ENCODE results near the gene STIP1.

The STIP1 gene

DNA sequence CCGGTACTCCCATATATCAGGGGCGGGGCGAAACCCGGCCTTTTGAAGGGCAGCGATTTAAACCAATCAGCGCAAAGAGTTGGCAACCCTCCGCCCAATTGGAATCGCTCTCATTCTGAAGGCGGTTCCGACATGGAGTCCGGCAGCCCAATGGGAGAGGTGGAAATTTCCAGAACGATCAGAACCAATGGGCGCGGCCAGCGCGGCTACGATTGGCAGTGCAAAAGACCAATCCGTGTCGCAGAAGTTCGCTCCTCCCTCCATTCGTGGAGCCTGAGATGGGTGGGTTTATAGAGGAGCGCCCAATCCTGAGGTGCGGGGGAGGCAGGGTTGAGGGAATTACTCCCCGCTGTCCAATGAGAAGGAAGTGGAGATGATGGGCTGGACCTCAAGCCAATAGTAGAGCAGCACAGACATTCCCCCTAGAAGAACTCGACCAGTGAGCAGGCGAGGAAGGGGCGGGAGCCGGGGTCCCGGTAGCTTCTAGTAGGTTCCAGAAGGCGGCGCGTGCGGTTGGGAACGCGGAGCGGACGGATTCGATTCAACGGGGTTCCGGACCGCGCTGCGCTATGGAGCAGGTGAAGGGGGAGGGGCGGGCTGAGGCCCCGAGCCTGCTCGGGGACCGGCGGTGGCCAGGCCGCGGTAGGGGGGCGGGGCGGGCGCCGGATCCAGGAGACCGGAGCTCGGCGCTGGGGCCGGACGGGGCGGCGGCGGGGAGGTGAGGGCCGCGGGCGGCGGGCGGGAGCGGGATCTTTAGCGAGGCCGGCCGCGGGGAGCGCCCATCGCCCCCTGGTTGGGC is at the start of gene STIP1:
STIP1 (plus strand) TSS at position 479 of the 799 bp plus-strand sequence; CDS start at position 570, 91 bp downstream.
- DNase-seq, result peak; percentile 100

DNA sequence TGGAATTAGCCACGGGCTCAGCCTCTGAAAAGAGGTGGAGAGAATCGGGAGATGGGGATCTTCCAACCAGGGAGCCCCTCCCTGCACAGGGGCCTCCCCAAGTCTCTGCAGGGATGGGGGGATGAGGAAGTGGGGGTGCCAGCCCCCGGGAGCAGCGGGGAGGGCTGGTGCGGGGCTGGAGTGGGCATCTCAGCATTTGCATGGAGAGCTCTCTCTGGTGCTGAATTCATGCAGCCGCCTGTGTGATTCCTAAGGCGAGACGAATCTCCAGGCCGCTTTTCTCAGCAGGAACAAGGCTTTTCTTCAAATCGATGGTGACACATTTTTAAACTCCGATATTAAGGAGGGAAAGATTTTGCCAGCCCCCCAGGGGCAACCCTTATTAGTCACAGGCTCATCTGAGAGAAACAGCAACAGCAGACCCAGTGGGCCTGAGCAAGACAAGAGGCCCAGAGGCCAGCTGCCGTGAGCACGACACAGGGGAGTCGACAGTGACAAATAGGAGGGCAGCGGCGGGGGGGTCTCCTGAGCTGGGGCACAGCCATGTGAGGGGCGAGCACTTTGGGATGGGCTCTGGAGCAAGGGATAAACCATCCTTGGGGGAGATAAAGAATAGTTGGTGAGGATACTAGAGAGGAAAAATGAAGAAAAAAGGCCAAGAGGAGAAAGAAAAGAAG is 49.1 kb upstream of the STIP1 start:
- DNase-seq, result no peak

DNA sequence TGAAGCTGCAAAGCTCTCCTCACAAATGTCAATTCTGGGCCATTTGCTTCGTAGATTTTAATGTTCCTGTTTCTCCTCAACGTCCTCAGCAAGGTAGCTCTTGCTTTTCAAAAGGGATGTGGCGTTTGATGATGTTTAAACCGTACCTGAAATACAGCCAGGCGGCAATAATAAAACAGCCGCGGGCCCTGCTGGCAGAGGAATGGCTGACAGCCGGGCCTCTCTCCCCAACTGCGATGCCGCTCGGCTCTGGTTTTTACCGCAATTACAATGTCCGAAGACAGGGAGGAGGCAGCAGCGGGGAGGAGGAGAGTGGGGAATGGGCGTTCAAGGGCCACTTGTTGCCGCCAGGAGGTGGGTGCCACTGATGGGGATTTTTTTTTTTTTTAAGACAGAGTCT is 47.6 kb upstream of the STIP1 start:
- no peak for DNase-seq

DNA sequence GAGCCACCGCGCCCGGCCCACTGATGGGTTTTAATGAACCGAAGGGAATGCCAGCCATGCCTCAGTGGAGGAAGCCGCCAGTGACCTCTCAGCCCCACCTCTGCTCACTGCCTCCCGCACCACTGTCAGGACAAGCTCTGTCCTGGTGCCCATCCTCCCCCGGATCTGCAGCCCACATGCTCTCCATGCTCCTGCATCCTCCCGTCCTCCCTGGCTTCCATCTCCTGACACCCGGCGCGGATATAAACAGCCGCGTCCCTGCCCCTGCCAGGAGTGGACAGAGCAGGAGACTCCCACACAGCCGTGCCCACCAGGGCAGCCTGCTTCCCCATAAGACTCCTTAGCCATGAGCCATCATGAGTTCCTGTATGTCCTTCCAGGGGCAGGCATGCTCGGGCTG is 46.9 kb upstream of the STIP1 start:
- DNase-seq, result no peak

DNA sequence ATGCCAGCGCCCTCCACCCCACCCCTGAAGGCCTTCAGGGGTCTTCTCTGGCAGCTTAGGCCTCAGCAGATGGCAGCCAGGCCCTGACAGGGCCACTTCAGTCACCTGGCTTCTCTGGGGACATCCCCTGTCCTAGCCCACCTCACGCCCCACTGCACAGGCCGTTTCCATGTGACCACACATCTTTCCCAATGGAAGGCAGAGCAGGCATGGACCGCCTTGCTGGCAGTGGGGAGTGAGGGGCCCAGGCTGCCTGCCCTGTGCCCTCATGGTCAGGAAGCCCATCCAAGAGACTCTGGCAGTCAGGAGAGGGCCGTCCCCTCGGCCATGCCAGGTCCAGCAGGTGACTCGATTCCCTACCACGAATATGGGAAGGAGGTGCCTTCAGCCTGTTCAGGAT is 45.9 kb upstream of the STIP1 start:
- no peak for DNase-seq

DNA sequence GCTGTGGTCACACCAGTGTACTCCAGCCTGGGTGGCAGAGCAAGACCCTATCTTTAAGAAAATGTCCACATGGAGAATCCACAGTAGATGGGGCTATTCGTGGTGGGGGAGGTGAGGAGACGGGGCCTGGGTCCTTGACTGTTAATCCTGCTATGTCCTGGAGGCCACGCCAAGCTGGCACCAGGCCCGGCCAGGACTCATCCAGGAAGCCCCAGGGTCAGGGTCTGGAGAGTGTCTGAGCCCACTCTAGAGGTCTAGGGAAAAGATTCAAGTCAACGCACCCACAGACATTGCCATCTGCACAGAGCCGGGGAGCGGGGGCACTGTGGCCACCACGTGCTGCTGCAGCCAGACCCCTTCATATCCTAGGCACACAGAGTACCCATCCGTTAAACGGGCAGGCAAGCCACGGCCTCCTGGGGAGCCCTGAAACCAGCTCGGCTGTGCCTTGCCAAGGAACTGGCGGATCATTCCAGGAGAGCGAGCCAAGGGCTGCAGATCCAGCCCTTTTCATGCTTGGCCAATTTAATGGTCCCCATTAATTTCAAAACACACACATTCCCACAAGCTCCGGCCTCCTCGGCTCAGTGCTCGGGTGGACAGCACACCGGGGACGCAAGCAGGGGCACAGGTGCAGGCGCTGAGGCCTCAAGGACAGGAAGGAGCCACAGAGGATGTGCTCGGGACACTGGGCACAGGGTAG is 44.7 kb upstream of the STIP1 start:
- DNase-seq, result no peak

DNA sequence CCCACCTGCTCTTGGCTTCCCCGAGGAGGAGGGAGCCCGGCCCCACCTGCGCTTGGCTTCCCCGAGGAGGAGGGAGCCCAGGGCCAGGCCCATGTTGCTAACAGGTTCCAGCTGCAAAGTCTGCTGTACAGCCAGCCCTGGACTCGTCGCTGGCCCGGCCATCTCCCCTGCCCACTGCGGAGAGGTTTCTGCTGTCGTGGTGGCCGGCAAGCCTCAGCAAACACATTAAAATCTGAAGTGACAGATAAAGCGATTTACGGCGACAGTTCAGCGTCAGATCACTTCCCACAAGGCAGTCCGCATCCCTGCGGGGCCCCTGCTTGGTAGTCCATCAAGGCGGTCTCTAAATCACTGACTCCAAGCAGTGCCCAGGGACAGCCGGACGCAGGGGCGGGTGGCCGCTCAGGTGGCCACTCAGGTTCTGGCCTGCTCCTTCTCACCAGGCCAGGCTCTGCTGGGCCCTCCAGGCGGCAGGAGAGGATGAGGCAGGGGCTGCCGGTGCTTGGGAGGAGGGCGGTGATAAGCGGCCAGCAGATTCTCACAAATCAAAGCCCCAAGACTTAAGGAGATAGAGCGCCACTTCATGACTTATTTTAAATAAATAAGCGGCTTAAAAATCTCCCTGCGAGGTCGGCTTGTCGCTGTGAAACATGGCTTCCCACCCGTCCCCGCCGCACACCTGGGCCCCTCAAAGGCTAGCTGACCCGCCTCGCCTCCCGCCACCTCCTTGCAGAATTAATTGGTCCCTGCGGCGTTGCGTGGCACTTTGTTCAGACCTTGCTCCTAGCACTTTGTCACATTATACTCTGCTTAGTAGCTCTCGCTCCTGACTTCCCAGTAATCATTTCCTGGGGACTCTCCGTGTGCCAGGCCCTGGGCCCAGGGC is 41.1 kb upstream of the STIP1 start:
- no peak for DNase-seq

DNA sequence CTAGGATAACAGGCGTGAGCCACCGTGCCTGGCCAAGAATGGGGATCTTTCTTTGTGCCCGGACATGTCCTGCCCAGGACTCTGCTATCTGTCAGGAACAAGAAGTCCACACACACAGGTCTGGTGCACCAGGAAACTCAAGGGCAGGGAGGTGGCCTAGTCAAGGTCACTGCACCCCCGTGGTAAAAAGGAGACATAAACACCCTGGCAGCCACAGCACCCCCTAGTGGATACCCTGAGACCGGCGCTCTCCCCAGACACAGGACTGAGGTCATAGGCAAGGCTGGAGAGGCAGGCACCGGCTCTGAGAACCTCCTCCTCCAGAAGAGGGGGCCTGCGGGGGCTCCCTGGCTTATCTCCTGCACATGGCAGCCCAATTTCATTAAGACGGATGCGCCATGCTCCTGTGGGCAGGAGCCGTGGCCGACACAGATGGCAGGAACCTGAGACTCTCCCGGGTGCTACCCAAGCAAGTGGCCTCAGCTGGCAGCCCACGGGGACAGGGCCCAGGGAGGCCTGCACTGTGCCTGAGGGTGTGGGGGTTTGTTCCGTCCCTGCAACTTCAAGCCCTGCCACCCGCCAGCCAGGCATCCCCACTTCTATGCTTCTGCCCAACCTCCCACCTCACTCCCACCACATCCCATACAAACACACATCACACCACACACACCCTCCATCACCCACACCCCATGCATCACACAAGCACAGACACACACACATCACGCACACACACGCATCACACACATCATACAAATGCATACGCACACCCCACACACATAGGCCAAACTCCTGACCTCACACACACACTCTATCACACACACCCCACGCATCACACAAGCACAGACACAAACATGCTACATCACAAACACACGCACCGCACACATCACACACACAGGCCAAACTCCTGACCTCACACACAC is 39.7 kb upstream of the STIP1 start:
- no peak for DNase-seq

DNA sequence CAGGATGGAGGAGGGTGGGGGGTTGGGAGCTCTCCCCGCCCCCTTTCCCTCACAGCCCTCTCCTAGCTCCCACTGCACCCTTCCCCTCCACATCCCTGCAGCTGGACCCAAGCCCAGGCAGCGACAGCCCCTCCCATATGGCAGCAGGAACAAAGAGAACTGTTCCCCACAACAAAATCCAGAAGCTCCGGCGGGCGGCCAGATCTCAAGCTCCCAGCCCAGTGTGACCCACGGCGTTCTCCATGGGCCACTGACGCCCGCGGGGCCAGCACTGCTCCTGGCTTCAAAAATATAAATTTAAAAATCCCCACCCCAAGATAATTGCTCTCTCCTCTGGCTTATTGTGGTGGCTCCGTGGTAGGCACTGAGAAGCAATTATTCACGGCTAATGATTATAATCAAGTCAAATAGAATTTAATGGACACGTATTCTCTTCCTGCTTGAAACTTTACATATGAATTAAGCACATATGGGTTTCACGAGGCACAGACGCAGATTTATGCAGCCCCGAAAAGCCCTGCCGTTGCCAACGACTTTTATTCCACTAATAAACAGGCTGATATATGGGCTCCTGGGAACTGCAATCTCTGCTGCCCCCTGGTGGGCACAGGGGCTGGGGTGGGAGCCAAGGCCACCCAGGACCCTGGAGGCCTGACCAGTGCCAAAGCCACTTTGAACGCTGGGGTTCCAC is 37.6 kb upstream of the STIP1 start:
- DNase-seq, result peak; percentile 92

DNA sequence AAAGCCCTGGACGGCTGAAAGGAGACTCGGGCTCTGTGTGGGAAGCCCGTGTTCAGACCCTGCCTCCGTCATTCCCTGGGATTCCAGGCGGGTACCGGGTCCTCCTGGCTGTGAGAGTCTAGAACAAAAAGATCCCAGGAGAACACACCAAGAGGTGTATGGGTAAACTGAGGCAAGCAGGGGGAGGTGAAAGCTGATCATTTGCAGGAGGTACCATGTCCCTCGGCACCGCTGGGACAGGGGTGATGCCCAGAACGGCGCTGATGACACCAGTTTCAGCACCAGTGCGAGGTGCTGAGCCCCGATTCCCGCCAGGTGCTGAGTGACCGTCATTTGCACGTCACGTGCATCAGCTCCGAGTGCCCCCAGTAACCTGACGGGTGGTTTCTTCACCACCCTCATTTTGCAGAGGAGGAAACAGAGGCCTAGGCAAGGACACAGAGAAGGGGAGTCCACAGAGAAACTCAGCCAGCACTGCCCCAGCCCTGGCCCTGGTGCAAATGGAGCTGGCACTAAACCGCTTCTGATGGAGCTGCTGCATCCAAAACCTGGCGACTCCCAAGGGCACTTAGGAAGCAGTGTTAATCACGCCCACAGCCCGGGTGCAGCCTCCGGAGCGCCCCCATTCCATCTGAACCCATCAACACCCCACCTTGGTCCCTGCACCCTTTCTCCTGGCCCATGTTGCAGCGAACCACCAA is 36.9 kb upstream of the STIP1 start:
- DNase-seq, result no peak

DNA sequence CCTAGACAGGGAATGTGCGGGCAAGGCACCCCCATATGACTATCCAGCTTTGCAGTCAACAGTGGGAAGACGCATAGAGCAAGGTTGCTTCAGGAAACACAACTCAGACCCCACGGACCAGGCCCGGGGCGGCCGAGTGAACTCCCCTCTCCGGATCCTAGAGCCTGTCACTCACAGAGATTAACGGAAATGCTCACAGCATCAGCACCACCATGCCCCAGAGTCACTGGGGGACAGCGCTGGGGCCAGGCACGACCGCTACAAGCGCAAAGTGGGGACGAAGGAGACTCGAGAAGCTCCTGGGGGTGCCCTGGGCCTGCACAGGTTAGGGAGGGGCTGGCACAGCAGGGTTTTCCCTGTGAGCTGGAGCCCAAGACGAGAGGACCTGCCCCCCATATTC is 35.9 kb upstream of the STIP1 start:
- no peak for DNase-seq

DNA sequence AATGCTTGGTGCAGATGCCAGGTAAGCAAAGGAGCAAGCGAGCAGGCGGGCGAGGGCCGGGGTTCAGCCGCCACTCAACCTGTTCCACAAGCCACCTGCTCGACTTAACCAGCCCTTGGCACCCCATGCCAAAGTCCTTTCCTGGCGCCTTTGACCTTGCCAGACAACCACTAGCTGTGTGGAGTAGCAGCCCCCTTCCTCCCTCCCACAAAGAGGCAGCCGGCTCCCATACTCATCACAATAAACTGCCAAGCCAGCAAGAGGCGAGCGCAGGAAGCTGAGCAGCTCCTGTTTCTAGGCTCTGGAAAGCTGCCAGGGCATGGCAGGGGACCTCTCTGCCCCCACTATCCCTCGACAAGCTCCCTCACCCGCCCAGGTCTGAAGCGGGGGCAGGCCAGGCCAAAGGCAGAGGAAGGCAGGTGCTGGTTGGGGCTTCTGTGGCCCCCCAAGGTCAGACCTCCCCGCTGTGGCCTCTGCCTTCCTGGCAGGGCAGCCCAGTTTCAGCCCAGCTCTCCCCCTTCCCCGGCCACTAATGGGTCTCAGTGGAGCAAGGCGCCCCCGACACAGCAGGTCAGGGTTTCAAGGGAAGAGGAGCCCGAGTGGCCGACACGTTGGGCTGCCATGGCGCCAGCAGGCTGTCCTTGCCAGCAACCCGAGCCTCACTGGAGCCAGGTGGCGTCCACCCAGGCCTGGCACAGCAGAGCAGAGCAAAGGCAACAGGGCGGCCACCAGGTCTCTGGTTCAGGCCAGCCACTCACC is 35.3 kb upstream of the STIP1 start:
- peak; percentile 37 for DNase-seq

DNA sequence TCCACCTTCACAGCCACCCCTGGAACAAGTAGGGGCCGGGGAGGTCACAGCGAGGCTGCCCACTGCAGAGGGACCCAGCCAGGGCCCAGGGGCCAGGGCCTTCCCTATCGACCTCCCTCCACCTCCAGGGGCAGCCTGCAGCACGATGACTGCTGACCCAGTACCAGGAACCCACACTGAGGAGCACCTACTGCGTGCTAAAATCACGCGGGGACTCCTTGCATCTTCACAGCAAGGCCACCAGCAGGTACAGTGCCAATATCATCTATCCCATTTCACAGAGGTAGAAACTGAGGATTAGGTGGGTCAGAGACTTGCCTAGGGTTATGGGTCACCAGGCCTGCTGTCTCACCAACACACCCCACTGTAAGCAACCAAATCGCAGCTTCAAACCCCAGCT is 34.6 kb upstream of the STIP1 start:
- DNase-seq, result no peak

DNA sequence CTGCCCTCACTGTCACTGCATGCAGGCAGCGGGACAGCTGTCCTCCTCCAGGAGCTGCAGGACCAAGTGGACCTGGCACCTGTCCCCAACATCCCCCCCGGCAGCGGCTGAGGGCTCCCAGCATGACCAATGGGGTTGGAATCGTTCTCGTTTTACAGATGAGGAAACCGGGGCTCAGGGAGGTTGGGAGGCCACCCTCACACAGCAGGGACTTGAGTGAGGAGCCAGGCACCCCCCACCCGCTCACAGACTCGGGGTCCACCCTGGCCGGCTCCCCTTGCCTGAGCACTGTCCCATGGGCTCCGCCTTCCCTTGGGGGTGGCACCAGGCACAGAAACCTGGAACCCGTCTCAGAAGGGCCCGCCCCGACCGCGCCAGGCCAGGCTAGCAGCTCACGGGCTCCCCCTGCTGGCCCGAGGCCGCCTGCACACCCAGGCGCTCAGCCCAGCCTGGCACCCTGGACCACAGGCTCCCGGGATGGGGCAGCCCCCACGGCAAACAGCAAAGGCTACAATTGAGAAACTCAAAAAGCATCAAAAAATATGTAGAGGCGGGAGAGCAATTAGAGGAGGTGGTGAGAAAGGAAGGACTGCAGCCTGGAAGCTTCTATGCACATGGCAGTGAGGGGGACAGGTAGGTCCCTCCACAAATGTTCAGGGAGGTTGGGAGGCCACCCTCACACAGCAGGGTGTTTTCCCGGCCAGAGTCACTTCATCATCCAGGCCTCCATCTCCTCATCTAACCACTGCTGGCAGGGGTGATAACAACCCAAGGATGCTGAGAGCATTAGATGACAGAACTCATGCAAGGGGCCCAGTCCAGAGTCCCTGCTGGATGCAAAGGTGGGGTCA is 32.9 kb upstream of the STIP1 start:
- DNase-seq, result no peak

DNA sequence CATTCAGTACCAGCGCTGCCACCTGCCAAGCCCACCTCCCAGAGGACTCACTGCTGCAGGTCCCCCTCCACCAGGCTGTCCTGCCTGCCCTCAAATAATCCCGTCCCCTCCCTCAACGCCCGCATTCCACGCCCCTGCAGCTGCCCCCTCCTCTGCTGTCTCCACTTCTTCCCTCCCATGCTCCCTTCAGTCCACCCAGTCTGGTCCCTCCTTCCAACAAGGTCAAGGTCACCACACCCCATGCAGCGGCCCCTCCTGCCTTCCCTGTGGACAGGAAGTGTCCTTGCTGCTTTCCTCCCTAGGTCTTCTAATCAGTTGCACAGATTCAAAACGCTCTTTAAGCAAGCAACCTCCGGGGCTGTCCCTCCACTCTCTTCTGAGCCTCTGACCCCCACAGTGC is 32.2 kb upstream of the STIP1 start:
- DNase-seq, result no peak

DNA sequence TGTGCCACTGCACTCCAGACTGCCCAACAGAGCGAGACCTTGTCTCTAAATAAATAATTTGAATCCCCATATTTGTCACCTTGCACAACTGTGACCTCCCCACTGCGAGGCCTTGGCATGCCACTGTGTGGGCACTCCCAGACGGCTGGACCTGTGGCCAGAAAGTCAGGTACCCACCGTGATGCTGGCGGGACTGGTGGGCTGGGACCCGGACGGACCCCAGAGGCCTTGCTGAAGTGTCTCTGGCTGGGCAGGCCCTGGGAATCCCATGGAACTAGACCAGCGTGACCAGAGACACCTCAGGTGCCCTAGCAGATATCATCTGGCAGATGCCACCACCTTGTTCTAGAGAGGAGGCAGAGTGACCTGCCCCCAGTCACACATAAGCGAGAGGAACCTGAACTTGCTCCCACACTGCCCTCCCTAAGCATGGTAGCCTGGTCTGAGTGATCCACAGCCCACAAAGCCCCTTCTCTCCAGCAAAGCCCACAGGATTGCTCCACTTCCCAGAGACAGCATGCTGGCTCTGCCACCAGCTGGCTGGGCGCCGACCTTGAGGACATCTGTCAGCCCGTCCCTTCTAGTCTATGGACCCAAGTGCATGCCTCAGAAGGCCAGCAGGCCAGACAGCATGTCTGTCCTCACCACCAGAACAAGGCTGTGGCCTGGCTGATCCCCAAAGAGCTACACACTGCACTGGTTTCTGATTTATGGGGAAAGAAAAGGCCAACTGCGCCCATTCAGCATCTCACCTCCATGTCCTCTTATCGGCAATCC is 29.5 kb upstream of the STIP1 start:
- DNase-seq, result no peak

DNA sequence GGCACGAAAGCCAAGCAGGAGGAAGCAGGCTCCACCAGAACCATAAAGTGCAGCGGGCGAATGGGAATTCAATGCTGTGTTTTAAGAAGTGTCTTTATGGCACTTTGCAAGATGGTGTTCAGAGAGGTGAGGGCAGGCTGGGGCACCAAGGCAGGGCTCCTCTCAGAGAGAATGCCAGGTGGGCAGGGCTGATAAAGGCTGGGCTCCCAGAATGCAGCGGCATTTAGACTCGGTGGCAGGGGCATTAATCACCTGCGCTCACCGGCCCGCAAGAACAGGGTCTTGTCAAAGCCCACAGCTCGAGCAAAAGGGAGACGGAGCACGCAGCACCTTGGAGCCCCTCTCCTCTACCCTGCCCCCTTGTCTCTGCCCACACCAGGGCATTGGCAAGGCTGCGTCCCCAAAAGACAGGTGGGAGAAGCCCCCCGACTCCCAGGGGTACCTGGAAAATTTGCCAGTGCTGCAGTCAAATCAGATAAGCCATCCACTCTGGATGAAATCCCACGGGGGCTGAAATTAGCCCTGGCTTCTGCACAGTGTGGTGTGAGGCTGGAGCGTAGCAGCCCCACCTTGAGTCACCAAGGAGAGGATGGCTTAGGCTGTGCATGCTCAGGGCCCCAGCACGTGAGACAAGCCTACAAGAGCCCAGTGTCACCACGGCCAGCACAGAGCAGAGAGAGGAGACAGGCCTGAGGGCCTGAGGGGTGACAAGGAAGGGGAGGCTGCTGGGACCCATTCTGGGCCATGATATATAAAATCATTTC is 28.2 kb upstream of the STIP1 start:
- DNase-seq, result no peak
